GM12865 (cell line): ENCODE results near the gene RIN3.
A peak's percentile ranks its signal among the peaks of the same experiment; 100 is the strongest.

ENCODE experiments used
- DNase-seq: peaks from one replicate; pipeline ENCODE4 v3.0.0; 2010; ENCODE audit warnings: low read depth
- H3K4me3 ChIP-seq: 2 replicates; pipeline ENCODE4 v1.5.1; 2011; ENCODE audit warnings: mild to moderate bottlenecking, low read depth, low read length, control low read depth
- TF ChIP-seq, protein P1 (sequence below): IDR thresholded peaks from 2 replicates; pipeline ENCODE4 v1.5.1; 2011; ENCODE audit warnings: low read length, control low read depth, low read depth, inconsistent platforms; ENCODE audit not compliant: insufficient read depth; ENCODE audit errors: missing control alignments

Gene RIN3

DNA sequence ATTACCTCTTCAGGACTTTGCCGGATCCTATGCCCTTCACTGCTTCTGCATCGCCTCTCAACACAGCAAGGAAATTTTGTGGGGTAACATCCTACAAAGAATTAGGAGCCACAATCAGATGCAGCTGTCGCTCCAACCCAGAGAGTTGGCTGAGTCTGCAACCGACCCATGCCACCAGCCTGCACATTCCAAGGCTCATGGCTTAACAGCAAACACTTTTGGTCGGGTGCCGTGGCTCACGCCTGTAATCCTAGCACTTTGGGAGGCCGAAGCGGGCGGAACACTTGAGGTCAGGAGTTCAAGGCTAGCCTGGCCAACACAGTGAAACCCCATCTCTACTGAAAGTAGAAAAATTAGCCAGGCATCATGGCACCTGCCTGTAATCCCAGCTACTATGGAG, 202.6 kb downstream of the RIN3 start:
- H3K4me3 ChIP-seq: no peak overlapping the region
- TF ChIP-seq, protein P1, sequence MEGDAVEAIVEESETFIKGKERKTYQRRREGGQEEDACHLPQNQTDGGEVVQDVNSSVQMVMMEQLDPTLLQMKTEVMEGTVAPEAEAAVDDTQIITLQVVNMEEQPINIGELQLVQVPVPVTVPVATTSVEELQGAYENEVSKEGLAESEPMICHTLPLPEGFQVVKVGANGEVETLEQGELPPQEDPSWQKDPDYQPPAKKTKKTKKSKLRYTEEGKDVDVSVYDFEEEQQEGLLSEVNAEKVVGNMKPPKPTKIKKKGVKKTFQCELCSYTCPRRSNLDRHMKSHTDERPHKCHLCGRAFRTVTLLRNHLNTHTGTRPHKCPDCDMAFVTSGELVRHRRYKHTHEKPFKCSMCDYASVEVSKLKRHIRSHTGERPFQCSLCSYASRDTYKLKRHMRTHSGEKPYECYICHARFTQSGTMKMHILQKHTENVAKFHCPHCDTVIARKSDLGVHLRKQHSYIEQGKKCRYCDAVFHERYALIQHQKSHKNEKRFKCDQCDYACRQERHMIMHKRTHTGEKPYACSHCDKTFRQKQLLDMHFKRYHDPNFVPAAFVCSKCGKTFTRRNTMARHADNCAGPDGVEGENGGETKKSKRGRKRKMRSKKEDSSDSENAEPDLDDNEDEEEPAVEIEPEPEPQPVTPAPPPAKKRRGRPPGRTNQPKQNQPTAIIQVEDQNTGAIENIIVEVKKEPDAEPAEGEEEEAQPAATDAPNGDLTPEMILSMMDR: no peak
- no peak for DNase-seq

DNA sequence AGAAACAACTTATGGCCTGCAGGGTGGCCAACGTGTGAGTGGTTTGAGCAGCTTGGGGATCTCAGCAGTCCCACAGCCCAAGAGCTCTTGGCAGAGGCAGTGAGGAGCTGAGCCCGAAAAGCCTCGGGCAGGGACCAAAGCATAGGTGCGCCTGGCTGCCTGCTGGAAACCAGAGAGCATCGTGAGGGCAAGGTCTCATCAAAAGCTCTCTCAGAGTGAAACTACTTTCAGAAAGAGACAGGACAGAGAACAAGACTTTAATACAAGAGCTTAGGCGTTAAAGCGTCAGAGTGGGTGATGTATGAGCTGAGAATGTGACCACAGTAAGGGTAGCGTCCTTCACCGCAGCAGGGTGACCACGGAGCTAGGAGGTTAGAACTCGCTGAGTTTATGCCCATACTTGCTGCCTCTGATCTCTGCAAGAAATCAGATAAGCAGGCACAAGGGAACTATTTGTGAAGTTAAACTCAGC, 204.0 kb downstream of the RIN3 start:
- H3K4me3 ChIP-seq: no peak overlapping the region
- TF ChIP-seq, protein P1: no peak
- peak; percentile 83 for DNase-seq

DNA sequence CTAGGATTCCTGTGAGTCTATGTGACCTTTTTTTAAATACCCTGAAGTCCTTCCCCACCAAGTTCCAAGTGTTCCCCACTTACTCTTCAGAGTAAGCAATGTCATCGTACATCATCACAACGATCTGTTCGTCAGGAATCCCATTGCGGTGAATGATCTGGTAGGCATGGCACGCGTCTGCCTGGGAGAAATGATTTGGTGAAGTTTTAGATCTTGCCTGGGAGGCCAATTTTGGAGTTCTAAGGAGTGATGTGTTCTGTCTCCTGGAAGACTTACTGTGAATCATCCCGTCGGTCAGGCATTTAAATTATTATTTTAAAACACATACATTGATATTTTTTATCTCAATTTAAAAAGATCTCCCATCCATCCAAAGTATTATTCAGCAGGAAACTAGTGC, 205.1 kb downstream of the RIN3 start:
- TF ChIP-seq, protein P1: no peak
- DNase-seq: no peak
- H3K4me3 ChIP-seq: no peak overlapping the region

DNA sequence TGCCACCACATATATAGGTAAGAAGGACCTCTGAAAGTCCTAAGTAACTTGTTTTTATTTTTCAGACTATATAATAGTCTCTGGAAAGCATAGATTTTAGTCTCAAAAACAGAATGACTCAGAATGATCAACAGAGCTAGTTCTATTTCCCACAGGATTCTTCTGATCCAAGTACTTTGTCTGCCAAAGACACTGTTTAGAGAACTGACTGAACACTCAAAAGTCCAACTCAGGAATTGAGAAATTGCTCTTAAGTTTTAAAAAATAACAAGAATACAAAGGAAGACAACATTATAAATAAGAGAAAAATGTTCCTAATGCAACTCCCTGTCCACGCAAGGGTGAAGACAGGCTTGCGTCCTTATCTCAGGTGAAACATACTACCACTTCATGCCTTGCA, 205.8 kb downstream of the RIN3 start:
- TF ChIP-seq, protein P1: no peak
- no peak for DNase-seq

DNA sequence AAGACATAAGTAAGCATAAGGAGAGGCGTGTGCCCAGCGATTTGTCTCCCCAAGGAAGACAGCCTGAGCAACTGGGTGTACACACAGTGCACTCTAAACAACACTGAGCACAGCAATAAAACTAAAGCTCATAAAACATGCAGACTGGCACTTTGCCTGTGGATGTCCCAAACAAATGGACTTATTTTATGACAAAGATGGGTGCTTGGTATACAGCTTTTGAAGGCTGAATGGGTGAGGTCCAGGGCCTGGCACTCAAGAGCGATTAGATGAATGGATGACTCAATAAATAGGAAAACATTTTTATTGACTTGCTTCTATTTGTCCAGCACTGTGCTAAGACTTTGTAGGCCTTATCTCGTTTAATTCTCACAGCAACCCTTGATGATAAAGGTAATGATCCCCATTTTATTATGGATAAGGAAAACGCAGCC, 206.3 kb downstream of the RIN3 start:
- DNase-seq: no peak
- TF ChIP-seq, protein P1: no peak
- H3K4me3 ChIP-seq: no peak overlapping the region

More for the DNA sequence above, 205.8 kb downstream of the RIN3 start:
- H3K4me3 ChIP-seq: no peak overlapping the region

DNA sequence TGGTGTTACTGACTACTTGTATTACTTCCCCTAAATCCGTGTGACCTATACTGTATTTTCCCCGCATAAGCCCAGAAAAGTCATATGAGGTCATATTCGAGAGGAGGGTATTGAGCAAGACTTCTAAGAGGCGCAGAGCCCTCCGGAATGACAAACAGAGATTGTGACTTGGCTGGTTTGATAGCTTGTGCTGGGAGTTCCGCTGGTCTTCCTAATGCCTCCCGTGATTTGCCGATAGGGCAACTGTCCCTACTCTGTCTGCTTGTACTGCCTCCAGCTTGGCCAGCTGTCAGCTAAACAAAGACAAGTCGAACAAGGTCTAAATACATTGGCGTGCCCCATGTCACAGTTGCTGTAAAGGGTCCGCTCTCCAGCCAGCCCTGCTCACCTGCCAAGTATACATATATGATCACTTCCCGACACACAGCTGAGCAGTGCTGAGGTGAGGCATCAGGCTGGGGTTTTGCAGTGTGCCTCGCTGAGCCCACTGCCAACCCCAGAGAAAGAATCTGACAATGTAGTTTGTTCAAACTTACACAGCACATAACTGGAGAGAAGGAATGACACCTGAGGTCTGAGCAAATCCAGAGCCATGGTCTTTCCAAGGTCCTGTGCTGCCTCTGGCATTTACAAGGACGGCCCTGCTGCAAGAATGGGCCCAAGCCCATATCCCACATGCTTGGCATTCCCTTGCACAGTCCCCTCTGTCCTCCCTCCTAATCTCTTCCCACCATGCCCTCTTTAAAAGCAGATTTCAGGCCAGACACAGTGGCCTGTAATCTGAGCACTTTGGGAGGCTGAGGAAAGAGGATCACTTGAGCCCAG, 211.1 kb downstream of the RIN3 start:
- H3K4me3 ChIP-seq: no peak overlapping the region
- TF ChIP-seq, protein P1: no peak
- DNase-seq: no peak
